Measurements from ENCODE around the gene C10orf53. TPM values are rescaled to one million over a fixed set of nuclear protein-coding genes. Genes with fewer than 3 reads are reported as not detected.

Gene C10orf53
- polyA plus RNA-seq, 3 donors, result not detected

DNA sequence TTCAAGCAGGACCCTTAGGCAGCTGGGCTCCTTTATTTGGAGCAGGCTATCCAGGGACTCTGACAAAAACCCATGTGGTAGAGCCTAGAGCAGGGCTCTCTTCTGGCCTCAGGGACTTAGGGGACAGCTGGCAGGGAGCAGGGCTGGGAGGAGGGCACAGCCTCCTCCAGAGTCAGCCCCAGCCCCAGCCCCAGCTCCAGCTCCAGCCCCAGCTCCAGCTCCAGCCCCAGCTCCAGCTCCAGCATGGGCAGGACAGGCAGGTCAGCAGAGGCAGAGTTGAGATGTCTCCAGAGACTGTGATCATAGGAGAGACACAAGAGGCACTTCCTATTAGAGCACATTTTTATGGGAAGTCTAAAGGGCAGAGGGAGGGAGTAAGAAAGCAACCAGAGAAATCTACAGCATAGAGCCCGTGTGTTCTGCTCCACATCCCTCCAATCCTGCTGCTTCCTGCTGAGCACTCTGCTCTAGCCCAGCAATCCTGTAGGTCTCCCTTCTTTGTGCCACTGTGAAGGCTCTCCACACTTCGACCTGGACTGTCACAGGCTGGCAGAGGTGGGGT is 13.3 kb upstream of the C10orf53 start:
- no peaks in the 10 kb centered on the region for H3K79me2 ChIP-seq (ENCODE audit: insufficient read depth, low read length)
- H3K36me3 ChIP-seq (replicated peaks in 1 of 2; ENCODE audit: control insufficient read depth in 1 of 2, insufficient read depth in 2 of 2, low read length in 2 of 2), result no peaks in the 10 kb centered on the region
- H3K4me3 ChIP-seq (replicated peaks in 1 of 3; ENCODE audit: low read depth in 2 of 3, low read length in 3 of 3), result no peak overlapping the region
- H3K4me1 ChIP-seq (ENCODE audit: control insufficient read depth in 1 of 2, insufficient read depth in 2 of 2, low read length in 2 of 2), result no peaks in the 10 kb centered on the region
- no peak overlapping the region for H3K27ac ChIP-seq (ENCODE audit: low read depth in 1 of 2, low read length in 2 of 2)
- Mint-ChIP-seq H3K36me3 (no peaks in the 10 kb centered on the region), H3K27me3 (ENCODE audit: low read depth in 3 of 3) (peaks cover 2 to 20% (median 3%) of the 10 kb centered on the region in 3 donors), H3K9me3 (peaks cover 0 to 2% (median 0%) of the 10 kb centered on the region in 7 donors), H3K27ac (no peak overlapping the region), H3K4me1 (no peaks in the 10 kb centered on the region), H3K4me3 (no peak overlapping the region)
- no peak overlapping the region for H2AFZ ChIP-seq (ENCODE audit: insufficient read depth, low read depth, low read length, poor library complexity, severe bottlenecking)
- no peaks in the 10 kb centered on the region for H3K9me3 ChIP-seq (replicated peaks in 1 of 2; ENCODE audit: control insufficient read depth in 1 of 2, insufficient read depth in 1 of 2, low read length in 2 of 2)
- H3K4me2 ChIP-seq (replicated peaks; ENCODE audit: extremely low read depth, low read length, poor library complexity, severe bottlenecking), result no peak overlapping the region
- H4K20me1 ChIP-seq (ENCODE audit: insufficient read depth, low read length), result no peaks in the 10 kb centered on the region
- no peak for DNase-seq
- H3K9ac ChIP-seq (ENCODE audit: insufficient read depth, low read length, poor library complexity, severe bottlenecking), result no peak overlapping the region
- H3K27me3 ChIP-seq (ENCODE audit: control insufficient read depth in 2 of 2, insufficient read depth in 2 of 2, low read length in 2 of 2), result no peaks in the 10 kb centered on the region
- TF ChIP-seq, protein P1, sequence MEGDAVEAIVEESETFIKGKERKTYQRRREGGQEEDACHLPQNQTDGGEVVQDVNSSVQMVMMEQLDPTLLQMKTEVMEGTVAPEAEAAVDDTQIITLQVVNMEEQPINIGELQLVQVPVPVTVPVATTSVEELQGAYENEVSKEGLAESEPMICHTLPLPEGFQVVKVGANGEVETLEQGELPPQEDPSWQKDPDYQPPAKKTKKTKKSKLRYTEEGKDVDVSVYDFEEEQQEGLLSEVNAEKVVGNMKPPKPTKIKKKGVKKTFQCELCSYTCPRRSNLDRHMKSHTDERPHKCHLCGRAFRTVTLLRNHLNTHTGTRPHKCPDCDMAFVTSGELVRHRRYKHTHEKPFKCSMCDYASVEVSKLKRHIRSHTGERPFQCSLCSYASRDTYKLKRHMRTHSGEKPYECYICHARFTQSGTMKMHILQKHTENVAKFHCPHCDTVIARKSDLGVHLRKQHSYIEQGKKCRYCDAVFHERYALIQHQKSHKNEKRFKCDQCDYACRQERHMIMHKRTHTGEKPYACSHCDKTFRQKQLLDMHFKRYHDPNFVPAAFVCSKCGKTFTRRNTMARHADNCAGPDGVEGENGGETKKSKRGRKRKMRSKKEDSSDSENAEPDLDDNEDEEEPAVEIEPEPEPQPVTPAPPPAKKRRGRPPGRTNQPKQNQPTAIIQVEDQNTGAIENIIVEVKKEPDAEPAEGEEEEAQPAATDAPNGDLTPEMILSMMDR (IDR thresholded peaks at IDR 0.05), result no peak
- 80% methylated on average over 1 of the region's 2 CpGs for WGBS (ENCODE audit: insufficient coverage)
- intact Hi-C loops (cut with micrococcal nuclease), result no loop called here

DNA sequence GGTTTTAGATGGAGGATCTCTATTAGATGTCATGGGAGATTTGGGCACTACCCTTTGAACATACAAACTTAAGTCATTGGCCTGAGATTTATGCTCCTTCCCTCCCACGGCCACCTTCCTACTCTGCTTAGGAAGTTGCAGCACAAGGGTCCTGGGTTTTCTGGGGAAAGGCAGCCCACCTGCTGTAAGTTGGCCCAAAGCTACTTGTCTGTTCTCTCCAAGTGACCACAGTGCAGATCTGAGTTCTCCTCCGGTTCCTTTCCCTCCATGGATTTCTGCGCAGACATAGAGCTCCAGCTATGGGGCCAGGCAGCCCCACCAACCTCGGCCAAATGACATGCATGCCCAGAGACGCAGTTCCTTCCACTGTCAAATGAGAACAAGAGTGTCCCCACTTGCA is 12.8 kb upstream of the C10orf53 start:
- no peaks in the 10 kb centered on the region for H3K36me3 ChIP-seq (replicated peaks in 1 of 2; ENCODE audit: control insufficient read depth in 1 of 2, insufficient read depth in 2 of 2, low read length in 2 of 2)
- H2AFZ ChIP-seq (ENCODE audit: insufficient read depth, low read depth, low read length, poor library complexity, severe bottlenecking), result no peak overlapping the region
- DNase-seq, result no peak
- 96% methylated on average over 3 of the region's 5 CpGs for WGBS (ENCODE audit: insufficient coverage)
- no peaks in the 10 kb centered on the region for H3K79me2 ChIP-seq (ENCODE audit: insufficient read depth, low read length)
- no peak overlapping the region for H3K4me2 ChIP-seq (replicated peaks; ENCODE audit: extremely low read depth, low read length, poor library complexity, severe bottlenecking)
- H3K27ac Mint-ChIP-seq, result no peak overlapping the region
- no peaks in the 10 kb centered on the region for H3K4me1 ChIP-seq (ENCODE audit: control insufficient read depth in 1 of 2, insufficient read depth in 2 of 2, low read length in 2 of 2)
- no peak overlapping the region for H3K4me3 Mint-ChIP-seq
- H3K9me3 Mint-ChIP-seq, result peaks cover 0 to 2% (median 0%) of the 10 kb centered on the region in 7 donors
- peaks cover 2 to 20% (median 3%) of the 10 kb centered on the region in 3 donors for H3K27me3 Mint-ChIP-seq (ENCODE audit: low read depth in 3 of 3)
- no peak overlapping the region for H3K9ac ChIP-seq (ENCODE audit: insufficient read depth, low read length, poor library complexity, severe bottlenecking)
- no peaks in the 10 kb centered on the region for H3K36me3 Mint-ChIP-seq
- H3K27me3 ChIP-seq (ENCODE audit: control insufficient read depth in 2 of 2, insufficient read depth in 2 of 2, low read length in 2 of 2), result no peaks in the 10 kb centered on the region
- H3K27ac ChIP-seq (ENCODE audit: low read depth in 1 of 2, low read length in 2 of 2), result no peak overlapping the region
- H3K9me3 ChIP-seq (replicated peaks in 1 of 2; ENCODE audit: control insufficient read depth in 1 of 2, insufficient read depth in 1 of 2, low read length in 2 of 2), result no peaks in the 10 kb centered on the region
- no peaks in the 10 kb centered on the region for H4K20me1 ChIP-seq (ENCODE audit: insufficient read depth, low read length)
- no peaks in the 10 kb centered on the region for H3K4me1 Mint-ChIP-seq
- intact Hi-C loops (cut with micrococcal nuclease), result no loop called here
- TF ChIP-seq, protein P1 (IDR thresholded peaks at IDR 0.05), result no peak
- no peak overlapping the region for H3K4me3 ChIP-seq (replicated peaks in 1 of 3; ENCODE audit: low read depth in 2 of 3, low read length in 3 of 3)
